Neuronal stem cell (in vitro differentiated cells): ENCODE measurements around the gene CDK14.
"Not testable (repeated sequence)": the region's sequence is repeated elsewhere in the genome, so short reads cannot be mapped to it uniquely, and the experiment has no call there.

Experiments
- DNase-seq: peaks from one replicate; pipeline ENCODE4 v3.0.0-alpha.2; 2013; ENCODE audit warnings: low spot score
- H2AFZ ChIP-seq: one replicate; pipeline ENCODE4 v1.6.1; 2013; ENCODE audit warnings: mild to moderate bottlenecking, low read length, inconsistent platforms
- H2AK5ac ChIP-seq: 2 replicates; pipeline ENCODE4 v1.6.1; 2013; ENCODE audit warnings: low read depth, mild to moderate bottlenecking, inconsistent platforms, low read length, moderate library complexity, mixed read lengths
- H2BK120ac ChIP-seq: 2 replicates; pipeline ENCODE4 v1.6.1; 2013; ENCODE audit warnings: low read depth, mild to moderate bottlenecking, inconsistent platforms, low read length, moderate library complexity, mixed read lengths
- H2BK12ac ChIP-seq: one replicate; pipeline ENCODE4 v1.6.1; 2013; ENCODE audit warnings: low read length, inconsistent platforms
- H2BK15ac ChIP-seq: 2 replicates; pipeline ENCODE4 v1.6.1; 2013; ENCODE audit warnings: mild to moderate bottlenecking, low read length, inconsistent platforms, mixed read lengths
- H2BK5ac ChIP-seq: one replicate; pipeline ENCODE4 v1.6.1; 2013; ENCODE audit warnings: inconsistent platforms, mild to moderate bottlenecking, low read length, moderate library complexity
- H3K14ac ChIP-seq: one replicate; pipeline ENCODE4 v1.6.1; 2013; ENCODE audit warnings: low read length, inconsistent platforms
- H3K18ac ChIP-seq: 2 replicates; pipeline ENCODE4 v1.6.1; 2013; ENCODE audit warnings: low read length, inconsistent platforms
- H3K23ac ChIP-seq: 2 replicates; pipeline ENCODE4 v1.6.1; 2013; ENCODE audit warnings: low read depth, mild to moderate bottlenecking, mixed read lengths, low read length, inconsistent platforms; ENCODE audit not compliant: poor library complexity
- H3K27ac ChIP-seq: replicated peaks from 3 replicates; pipeline ENCODE4 v1.5.1; 2013; ENCODE audit warnings: low read length, inconsistent platforms
- H3K27me3 ChIP-seq, 3 experiments: 2 replicates each; pipeline ENCODE4 v1.6.1; 2013; ENCODE audit warnings: low read length in 3 of 3, mild to moderate bottlenecking in 2 of 3, inconsistent platforms in 1 of 3, low read depth in 1 of 3, mixed read lengths in 1 of 3, moderate library complexity in 1 of 3; ENCODE audit not compliant: control insufficient read depth in 3 of 3, insufficient read depth in 3 of 3
- H3K36me3 ChIP-seq, 2 donors: replicated peaks in 1 of 2; 2 replicates each; pipeline ENCODE4 v1.6.1; 2013; ENCODE audit warnings: low read length in 2 of 2; ENCODE audit not compliant: control insufficient read depth in 2 of 2, insufficient read depth in 2 of 2
- H3K4ac ChIP-seq: 2 replicates; pipeline ENCODE4 v1.6.1; 2013; ENCODE audit warnings: inconsistent platforms, mild to moderate bottlenecking, low read length, moderate library complexity
- H3K4me1 ChIP-seq, 2 donors: 1 replicate in 1 of 2; 2 replicates in 1 of 2; pipeline ENCODE4 v1.6.1; 2013; ENCODE audit warnings: low read length in 2 of 2, low read depth in 1 of 2; ENCODE audit not compliant: control insufficient read depth in 2 of 2, insufficient read depth in 1 of 2
- H3K4me2 ChIP-seq: one replicate; pipeline ENCODE4 v1.6.1; 2013; ENCODE audit warnings: mild to moderate bottlenecking, low read length, inconsistent platforms; ENCODE audit not compliant: insufficient read depth, poor library complexity, severe bottlenecking
- H3K4me3 ChIP-seq, 2 donors: 2 replicates each; pipeline ENCODE4 v1.5.1; 2013; ENCODE audit warnings: low read length in 2 of 2, mild to moderate bottlenecking in 2 of 2, inconsistent platforms in 1 of 2, moderate library complexity in 1 of 2
- H3K79me1 ChIP-seq: one replicate; pipeline ENCODE4 v1.6.1; 2013; ENCODE audit warnings: low read depth, mild to moderate bottlenecking, inconsistent platforms, low read length, moderate library complexity
- H3K9ac ChIP-seq: one replicate; pipeline ENCODE4 v1.6.1; 2013; ENCODE audit warnings: mild to moderate bottlenecking, low read depth, low read length, inconsistent platforms; ENCODE audit not compliant: poor library complexity
- H3K9me3 ChIP-seq, 2 donors: replicated peaks in 1 of 2; 2 replicates each; pipeline versions ENCODE3 to v1.6.1; 2013; ENCODE audit warnings: low read length in 2 of 2, mild to moderate bottlenecking in 2 of 2, inconsistent platforms in 1 of 2, low read depth in 1 of 2, mixed read lengths in 1 of 2, moderate library complexity in 1 of 2; ENCODE audit not compliant: control insufficient read depth in 2 of 2, insufficient read depth in 1 of 2
- H4K8ac ChIP-seq: one replicate; pipeline ENCODE4 v1.6.1; 2013; ENCODE audit warnings: low read depth, mild to moderate bottlenecking, inconsistent platforms, low read length, moderate library complexity
- H4K91ac ChIP-seq: one replicate; pipeline ENCODE4 v1.6.1; 2013; ENCODE audit warnings: low read length, low read depth, mild to moderate bottlenecking, inconsistent platforms; ENCODE audit not compliant: poor library complexity
- WGBS, 2 donors: extraction: QIAGEN DNeasy Blood & Tissue Kit; methylation state at CpG; one replicate each; pipeline ENCODE4 v1.1.7; 2013; ENCODE audit warnings: missing lambda C conversion rate in 2 of 2, mixed read lengths in 1 of 2; ENCODE audit not compliant: insufficient read length in 2 of 2, insufficient replicate concordance in 1 of 2; ENCODE audit errors: extremely low coverage in 2 of 2; 5-methylcytosine and 5-hydroxymethylcytosine counted together

CDK14 gene

DNA sequence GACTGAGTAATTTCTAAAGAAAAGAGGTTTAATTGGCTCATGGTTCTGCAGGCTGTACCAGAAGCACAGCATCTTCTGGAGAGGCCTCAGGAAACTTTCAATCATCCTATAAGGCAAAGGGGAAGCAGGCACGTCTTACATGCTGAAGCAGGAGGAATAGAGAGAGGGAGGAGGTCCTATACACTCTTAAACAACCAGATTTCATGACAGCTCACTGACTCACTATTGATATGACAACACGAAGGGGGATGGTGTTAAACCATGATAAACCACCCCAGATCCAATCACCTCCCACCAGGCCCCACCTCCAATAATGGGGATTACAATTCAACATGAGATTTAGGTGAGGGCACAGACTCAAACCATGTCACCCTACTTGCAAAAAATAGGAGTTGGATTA is 201.5 kb downstream of the CDK14 start:
- no peak overlapping the region for H3K4me3 ChIP-seq
- H3K4me2 ChIP-seq, result no peak overlapping the region
- no peak overlapping the region for H2BK5ac ChIP-seq
- no peak overlapping the region for H2AK5ac ChIP-seq
- H3K4ac ChIP-seq, result no peak overlapping the region
- no peak overlapping the region for H3K9ac ChIP-seq
- H2BK15ac ChIP-seq, result no peak overlapping the region
- H3K23ac ChIP-seq, result no peak overlapping the region
- no peak overlapping the region for H2BK12ac ChIP-seq
- H2AFZ ChIP-seq, result no peak overlapping the region
- H3K14ac ChIP-seq, result no peak overlapping the region
- no CpG with 5 or more reads among the region's 2 CpGs for WGBS, 2 donors
- H4K91ac ChIP-seq, result no peak overlapping the region
- peaks cover 2% of the 10 kb centered on the region for H3K79me1 ChIP-seq
- H4K8ac ChIP-seq, result no peak overlapping the region
- no peak overlapping the region for H3K18ac ChIP-seq
- H3K36me3 ChIP-seq, result peaks cover 0 to 5% of the 10 kb centered on the region in 2 donors
- DNase-seq, result no peak
- no peaks in the 10 kb centered on the region for H3K4me1 ChIP-seq
- peaks cover 2 to 10% of the 10 kb centered on the region in 2 donors for H3K9me3 ChIP-seq
- H3K27ac ChIP-seq, result no peak overlapping the region
- no peaks in the 10 kb centered on the region for H3K27me3 ChIP-seq
- H2BK120ac ChIP-seq, result no peak overlapping the region

DNA sequence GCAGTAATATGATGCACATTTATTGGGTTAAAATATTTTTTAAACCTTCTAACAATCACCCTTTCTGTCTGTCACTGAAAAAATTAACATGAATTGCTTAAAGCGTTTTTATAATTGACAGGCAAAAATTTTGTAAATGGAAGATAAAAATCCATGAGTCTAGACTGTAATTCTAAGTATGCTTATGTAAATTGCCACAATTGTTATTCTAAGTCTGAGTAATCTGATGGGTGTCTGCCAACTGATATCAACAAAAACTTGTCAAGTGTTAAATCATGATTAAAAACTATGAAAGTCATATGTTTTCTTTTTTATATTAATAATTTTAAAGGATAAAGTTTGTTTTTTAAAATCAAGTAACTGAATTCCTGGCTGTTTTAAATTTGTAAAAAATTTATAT is 208.2 kb downstream of the CDK14 start:
- no peak overlapping the region for H3K9ac ChIP-seq
- H3K14ac ChIP-seq, result no peak overlapping the region
- H3K27me3 ChIP-seq, result no peaks in the 10 kb centered on the region
- H4K91ac ChIP-seq, result no peak overlapping the region
- no peaks in the 10 kb centered on the region for H3K4me1 ChIP-seq
- no peak overlapping the region for H2BK15ac ChIP-seq
- peaks cover 2% of the 10 kb centered on the region for H3K79me1 ChIP-seq
- no peak overlapping the region for H2BK5ac ChIP-seq
- WGBS, 2 donors, result no CpG with 5 or more reads among the region's 1 CpG
- peaks cover 0 to 12% of the 10 kb centered on the region in 2 donors for H3K36me3 ChIP-seq
- no peak overlapping the region for H2BK12ac ChIP-seq
- no peak overlapping the region for H4K8ac ChIP-seq
- DNase-seq, result no peak
- no peak overlapping the region for H3K18ac ChIP-seq
- H3K4me3 ChIP-seq, result no peak overlapping the region
- H3K9me3 ChIP-seq, result peaks cover 0 to 8% of the 10 kb centered on the region in 2 donors
- no peak overlapping the region for H3K4ac ChIP-seq
- no peak overlapping the region for H3K4me2 ChIP-seq
- H2BK120ac ChIP-seq, result no peak overlapping the region
- H2AK5ac ChIP-seq, result no peak overlapping the region
- no peak overlapping the region for H3K23ac ChIP-seq
- H2AFZ ChIP-seq, result no peak overlapping the region
- H3K27ac ChIP-seq, result no peak overlapping the region

GRCh38 chr7:90815552-90815951 is 219.4 kb downstream of the CDK14 start:
- not testable (repeated sequence) for H3K27ac ChIP-seq, H4K91ac ChIP-seq, H3K79me1 ChIP-seq, H3K36me3 ChIP-seq, H3K4me1 ChIP-seq, H3K18ac ChIP-seq, H3K4me2 ChIP-seq, H2BK120ac ChIP-seq, H3K9ac ChIP-seq, H3K14ac ChIP-seq, H3K4me3 ChIP-seq, H2BK5ac ChIP-seq, H3K9me3 ChIP-seq, H2BK12ac ChIP-seq, H2AK5ac ChIP-seq, H4K8ac ChIP-seq, H3K23ac ChIP-seq, H3K4ac ChIP-seq, H2AFZ ChIP-seq, DNase-seq, H2BK15ac ChIP-seq, H3K27me3 ChIP-seq
- WGBS, 2 donors, result no CpG with 5 or more reads among the region's 2 CpGs

DNA sequence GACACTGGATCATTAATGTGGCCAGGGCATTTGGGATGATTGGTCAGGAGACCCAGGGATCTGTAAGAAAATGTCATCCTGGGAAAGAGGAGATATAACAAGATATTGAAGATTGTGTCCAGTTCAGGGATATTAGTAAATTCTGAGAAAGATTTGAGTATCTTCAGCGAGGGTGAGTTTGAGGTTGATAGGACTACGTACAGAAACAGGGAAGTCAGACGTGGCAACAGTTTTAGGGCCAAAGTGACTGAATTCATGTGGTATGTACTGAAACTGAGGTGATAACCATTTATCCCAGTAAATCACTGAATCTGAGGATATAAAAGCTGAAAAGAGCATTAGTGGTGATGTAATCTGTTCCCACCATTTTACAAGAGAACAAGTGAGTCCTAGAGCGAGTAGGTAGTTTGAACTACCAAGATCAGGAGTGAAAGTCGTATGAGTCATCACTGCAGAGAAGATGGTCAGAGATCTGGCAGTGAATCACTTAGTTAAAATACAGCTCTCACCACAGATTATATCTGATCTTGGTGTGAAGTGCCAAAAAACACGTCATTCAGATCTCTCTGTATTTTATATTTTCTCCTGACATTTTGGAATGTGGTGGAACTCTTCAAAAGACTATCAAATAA is 220.5 kb downstream of the CDK14 start:
- no peaks in the 10 kb centered on the region for H3K36me3 ChIP-seq
- H3K4ac ChIP-seq, result no peak overlapping the region
- no peak overlapping the region for H2AK5ac ChIP-seq
- no peak overlapping the region for H3K14ac ChIP-seq
- no peak overlapping the region for H3K23ac ChIP-seq
- H3K18ac ChIP-seq, result no peak overlapping the region
- H3K9ac ChIP-seq, result no peak overlapping the region
- H2BK120ac ChIP-seq, result no peak overlapping the region
- H3K9me3 ChIP-seq, result no peaks in the 10 kb centered on the region
- no peak overlapping the region for H2BK12ac ChIP-seq
- no peaks in the 10 kb centered on the region for H3K27me3 ChIP-seq
- H3K79me1 ChIP-seq, result no peaks in the 10 kb centered on the region
- H3K4me1 ChIP-seq, result no peaks in the 10 kb centered on the region
- H4K8ac ChIP-seq, result no peak overlapping the region
- H2AFZ ChIP-seq, result no peak overlapping the region
- no peak for DNase-seq
- no peak overlapping the region for H3K27ac ChIP-seq
- H3K4me2 ChIP-seq, result no peak overlapping the region
- no peak overlapping the region for H4K91ac ChIP-seq
- no peak overlapping the region for H2BK15ac ChIP-seq
- no peak overlapping the region for H2BK5ac ChIP-seq
- no CpG with 5 or more reads among the region's 6 CpGs for WGBS, 2 donors
- H3K4me3 ChIP-seq, result no peak overlapping the region
